CD4-positive, alpha-beta T cell treated with Interleukin-4 for 4 hours (primary cell): Measurements from ENCODE around the gene DESI2.
"Not testable (repeated sequence)": the region's sequence is repeated elsewhere in the genome, so short reads cannot be mapped to it uniquely, and the experiment has no call there.

Experiments used
- DNase-seq: peaks from one replicate; pipeline ENCODE4 v3.0.0-alpha.2; 2020

Gene DESI2

GRCh38 chr1:244709476-244710368 is 56.8 kb downstream of the DESI2 start:
- no peak for DNase-seq

- DNase-seq, result no peak
Observed at GRCh38 chr1:244710474-244711062, 57.6 kb downstream of the DESI2 start.

DNA sequence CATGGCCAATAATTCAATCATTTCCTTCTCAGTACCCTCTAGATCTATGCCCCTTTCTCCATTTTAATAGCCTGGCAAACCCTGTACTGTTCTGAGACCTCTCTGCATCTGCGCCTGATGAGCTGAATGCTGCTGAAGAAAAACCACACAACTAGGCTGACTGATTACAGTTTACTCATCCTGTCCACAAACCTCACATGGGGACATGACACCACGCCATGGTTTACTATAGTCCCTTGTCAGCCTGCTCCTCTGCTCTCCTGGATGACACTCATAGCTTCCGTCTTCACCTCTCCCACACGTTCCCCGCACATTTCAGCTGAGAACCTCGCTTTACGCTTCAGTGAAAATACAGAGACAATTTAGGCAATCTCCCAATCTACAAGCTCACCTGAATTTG is 59.7 kb downstream of the DESI2 start:
- no peak for DNase-seq

GRCh38 chr1:244713332-244713731 is 60.4 kb downstream of the DESI2 start:
- no peak for DNase-seq

- no peak for DNase-seq
Observed at GRCh38 chr1:244727871-244728474, 75.0 kb downstream of the DESI2 start.

- no peak for DNase-seq
Observed at GRCh38 chr1:244730153-244730933, 77.4 kb downstream of the DESI2 start.

DNA sequence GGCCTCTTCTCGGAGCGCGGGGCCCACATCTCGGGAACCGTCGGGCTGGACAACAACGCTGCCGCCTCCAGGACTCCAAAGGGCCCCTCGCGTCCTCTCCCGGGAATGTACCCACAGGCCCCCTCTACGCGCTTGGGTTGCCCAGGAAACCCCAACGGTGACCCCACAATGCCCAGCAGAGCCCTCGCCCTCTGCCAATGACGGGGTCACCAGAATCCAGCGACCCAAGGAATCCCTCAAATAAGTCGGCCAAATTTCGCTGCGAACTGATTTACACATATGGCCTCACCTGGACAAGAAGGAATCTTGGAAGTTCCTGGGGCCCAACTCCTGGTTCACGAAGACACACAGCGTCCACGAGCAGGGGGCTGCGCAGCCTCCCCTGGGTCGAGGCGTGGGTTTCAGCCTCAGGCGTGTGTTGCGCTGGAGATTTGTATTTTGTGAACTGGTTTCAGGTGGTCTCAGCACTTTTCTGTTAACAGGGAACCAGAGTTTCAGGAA is 78.1 kb downstream of the DESI2 start:
- no peak for DNase-seq

DNA sequence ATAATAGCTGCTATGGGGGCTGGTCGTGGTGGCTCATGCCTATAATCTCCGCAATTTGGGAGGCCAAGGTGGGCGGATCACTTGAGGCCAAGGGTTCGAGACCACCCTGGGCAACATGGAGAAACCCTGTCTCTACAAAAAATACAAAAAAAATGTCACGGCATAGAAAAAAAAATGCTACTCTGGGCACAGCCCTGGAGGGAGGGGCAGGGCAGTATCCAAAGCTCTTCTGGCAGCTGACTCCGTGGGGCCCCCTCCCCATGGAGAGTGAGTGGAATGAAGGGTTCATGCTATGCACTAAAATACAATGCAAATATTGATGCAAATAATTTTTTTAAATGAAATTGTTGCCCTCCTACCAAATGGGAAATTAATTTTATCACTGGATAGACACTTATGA is 78.7 kb downstream of the DESI2 start:
- no peak for DNase-seq

DNA sequence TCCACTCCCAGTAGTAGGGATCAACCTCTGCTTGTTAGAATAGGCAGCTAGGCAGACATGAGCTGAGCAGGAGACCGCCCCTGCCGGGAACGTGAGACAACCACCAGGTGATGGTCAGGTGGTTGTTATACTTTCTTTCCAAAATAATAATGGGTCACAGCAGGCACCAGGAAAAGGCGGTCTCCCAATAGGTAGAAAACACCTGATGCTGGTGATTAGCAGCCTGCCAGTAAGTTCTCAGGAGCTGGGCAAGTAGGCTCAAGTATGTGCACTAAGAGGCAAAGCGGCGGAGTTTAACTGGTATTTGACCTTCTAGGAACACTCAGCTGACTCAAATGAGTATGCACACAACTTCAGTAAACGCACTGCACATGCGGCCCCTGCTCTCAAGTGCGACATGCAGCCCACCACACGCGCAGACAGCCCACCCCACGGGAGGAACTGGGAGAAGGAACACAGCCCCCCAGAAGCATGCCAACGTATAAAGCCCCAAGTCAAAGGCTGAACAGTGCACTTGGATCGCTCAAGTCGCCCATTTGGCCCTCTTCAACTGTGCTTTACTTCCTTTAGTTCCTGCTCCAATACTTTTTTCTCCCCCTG is 80.0 kb downstream of the DESI2 start:
- DNase-seq, result no peak

DNA sequence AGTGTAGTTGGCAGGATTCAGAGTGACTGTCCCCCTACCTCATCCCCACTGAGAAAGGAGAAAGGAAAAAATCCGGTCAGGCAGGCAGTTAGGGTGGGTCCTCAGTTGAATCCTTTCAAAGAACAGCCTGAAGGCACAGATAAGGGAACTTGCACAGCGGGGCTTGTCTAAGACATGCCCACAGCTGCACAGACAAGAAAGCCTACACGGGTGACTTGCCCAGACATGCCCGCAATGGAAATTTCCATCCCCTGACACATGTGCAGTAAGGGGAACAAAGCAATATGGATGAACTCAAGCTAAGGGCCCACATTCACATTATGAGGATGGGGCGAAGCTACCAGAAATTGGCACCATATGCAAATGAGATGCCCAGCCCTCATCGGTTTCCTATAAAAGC is 82.5 kb downstream of the DESI2 start:
- no peak for DNase-seq

DNA sequence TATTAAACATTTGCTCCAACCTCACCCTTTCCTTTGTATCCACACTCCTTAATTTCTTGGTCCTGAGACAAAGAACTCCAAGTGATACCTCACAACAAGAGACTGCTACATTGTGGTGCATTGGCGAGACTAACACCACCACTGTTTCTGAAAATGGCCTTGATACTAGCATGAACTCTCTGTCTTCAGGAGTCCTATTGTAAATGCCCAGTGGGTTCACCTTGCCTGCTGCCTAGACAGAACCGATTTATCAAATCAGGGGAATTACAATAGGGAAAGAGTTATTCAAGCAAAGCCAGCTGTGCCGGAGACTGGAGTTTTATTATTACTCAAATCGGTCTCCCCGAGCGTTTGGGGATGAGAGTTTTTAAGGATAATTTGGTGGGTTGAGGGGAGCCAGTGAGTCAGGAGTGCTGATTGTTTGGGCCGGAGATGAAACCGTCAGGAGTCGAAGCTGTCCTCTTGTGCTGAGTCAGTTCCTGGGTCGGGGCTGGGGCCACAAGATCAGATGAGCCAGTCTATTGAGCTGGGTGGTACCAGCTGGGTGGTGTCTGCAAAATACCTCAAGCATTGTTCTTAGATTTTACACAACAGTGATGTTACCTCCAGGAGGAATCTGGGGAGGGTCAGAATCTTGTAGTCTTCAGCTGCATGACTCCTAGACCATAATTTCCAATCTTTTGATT is 83.1 kb downstream of the DESI2 start:
- DNase-seq, result no peak

- DNase-seq, result not testable (repeated sequence)
Observed at GRCh38 chr1:244739140-244739539, 86.2 kb downstream of the DESI2 start.

GRCh38 chr1:244740027-244740617 is 87.2 kb downstream of the DESI2 start:
- not testable (repeated sequence) for DNase-seq

- DNase-seq, result no peak
Observed at GRCh38 chr1:244741692-244742091, 88.8 kb downstream of the DESI2 start.

- DNase-seq, result no peak
Observed at GRCh38 chr1:244749230-244750016, 96.5 kb downstream of the DESI2 start.

DNA sequence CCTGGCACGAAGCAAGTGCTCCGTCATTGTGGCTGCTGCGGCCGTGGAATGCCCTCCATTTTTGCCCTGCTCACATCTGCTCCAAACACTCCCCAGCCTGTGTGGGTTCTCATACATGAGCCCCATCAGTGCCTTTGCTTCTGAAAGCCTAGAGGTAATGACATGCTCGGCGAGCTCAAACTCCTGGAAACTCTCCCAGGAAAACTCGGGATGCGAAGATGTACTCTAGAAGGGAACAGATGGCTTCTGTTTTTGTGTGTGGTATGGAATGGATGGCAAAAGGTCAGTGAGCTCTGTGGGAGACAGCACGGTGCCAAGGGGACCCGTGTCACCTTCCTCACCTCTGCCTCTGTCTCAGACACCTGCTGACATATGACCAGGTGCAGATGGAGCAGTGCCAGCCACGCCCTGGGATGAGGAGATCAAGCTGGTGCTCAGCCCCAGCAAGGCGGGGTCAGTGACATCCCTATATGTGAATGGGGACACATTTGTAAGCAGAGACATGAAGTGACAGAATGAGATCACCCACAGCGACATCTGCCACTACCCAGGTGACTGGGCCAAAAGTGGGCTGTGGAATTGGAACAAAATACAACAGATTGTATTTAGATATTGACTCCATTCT is 98.5 kb downstream of the DESI2 start:
- DNase-seq, result no peak

- no peak for DNase-seq
Observed at GRCh38 chr1:244755673-244756072, 102.7 kb downstream of the DESI2 start.

- DNase-seq, result no peak
Observed at GRCh38 chr1:244757091-244757939, 104.4 kb downstream of the DESI2 start.
